DMS114 treated with DMSO at 0.1 percent for 48 hours (cell line): ENCODE measurements around the gene PTGS1.
"Not testable (repeated sequence)": the region's sequence is repeated elsewhere in the genome, so short reads cannot be mapped to it uniquely, and the experiment has no call there.

ENCODE experiments used
- DNase-seq: peaks from one replicate; lab custom pipeline; 2025; ENCODE audit not compliant: unreplicated experiment; lab: John Stamatoyannopoulos, UW

PTGS1 gene

DNA sequence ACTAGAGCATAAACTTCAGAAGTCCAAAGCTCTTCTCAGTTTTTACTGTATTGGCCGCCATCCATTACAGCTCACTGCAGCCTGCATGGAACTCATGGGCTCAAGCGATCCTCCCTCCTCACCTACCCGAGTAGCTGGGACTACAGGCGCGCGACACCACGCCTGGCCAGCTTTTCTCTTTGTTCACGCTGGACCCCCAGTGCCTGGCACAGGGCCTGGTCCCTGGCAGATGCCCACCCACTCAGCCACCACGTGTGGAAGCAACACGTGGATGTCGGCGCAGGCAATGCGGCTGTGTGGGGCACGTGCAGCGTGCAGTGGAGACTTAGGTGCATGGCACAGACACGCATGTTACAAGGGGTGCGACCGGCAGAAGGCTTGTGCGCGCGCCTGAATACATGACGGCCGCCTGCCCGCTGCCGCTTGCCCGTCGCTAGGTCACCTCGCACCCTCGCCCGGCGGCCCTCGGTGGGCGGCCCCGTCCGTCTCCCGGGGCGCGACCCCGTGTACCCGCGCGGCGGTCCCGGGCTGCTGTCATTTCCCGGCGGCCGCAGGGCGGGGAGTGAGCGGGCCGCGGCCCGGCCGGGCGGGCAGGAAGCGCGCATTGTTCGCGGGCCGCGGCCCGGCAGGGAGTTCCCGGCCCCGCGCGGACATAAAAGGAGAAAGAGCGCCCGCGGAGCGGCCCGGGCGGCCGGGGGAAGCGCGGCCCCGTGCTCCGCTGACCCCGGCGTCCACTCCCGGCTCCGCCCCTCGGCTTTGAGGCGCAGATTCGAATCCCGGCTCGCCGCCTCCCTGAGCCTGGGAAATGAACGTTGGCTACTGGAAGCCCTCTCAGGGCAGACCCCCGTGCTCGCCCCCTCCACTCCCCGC, 24.1 kb upstream of the PTGS1 start:
- DNase-seq, result no peak

DNA sequence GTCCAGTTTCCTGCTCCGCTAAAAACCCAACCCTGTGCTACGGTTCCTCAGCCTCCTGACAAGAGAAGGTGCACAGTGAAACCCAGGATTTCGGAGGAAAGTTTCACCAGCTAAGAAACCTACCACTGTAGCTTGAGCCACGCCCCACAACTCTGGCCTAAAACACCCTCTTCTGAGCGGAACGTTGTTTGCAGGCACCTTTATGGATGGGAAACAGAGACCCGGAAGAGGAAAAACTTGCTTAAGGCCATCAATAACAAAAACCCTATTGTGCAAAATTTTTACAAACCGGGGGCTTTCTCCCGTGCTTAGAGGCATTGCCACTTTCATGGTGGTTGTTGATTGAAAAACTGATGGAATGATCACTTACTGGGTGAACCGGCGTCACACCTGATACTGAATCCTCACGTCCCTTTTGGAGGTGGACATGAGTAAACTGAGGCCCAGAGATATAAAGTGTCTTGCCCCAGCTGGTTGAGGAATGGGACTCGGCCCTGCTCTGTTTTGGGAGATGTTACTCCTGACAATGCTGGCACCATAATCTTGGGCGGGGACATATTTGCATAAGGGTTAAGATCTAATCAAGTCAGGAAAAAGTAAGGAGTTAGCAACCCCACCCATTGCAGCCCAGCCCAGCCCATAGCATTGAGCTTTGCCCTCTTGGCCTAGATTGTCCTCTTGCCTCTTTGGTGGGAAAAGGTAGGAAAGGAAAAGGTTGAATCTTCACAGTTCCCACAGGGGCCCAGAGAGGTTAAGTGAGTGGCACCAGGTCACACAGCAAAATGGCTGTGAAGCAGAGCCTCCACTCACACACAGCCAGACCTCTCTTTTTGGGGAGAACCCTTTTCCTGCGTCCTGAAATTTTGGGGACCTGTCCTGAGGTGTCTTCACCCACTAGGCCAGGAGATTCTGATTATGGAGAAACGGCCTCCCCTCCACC, 23.2 kb upstream of the PTGS1 start:
- DNase-seq, result peak; percentile 16

DNA sequence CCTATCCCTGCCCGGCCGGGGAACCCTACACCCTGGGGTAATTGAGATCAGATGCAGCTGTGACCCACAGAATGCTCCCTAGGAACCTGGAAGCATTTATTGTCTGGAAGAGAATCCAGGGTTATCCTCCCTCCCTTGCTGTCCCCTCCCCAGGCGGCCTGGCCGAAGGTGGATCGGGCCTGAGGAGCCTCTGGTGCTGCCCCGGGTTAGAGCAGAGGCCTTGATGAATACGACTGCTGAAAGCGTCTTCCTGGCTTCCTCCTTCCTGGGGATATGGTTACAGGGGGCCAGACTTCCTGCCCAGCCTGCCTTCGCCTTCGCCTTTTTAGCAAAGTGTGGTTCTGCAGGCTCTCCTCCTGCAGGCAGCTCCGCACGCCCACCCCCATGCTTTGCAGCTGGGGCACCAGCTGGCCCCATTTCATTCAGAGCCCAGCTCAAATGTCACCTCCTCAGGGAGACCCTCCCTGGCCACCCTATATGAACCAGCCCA, 22.5 kb upstream of the PTGS1 start:
- no peak for DNase-seq

DNA sequence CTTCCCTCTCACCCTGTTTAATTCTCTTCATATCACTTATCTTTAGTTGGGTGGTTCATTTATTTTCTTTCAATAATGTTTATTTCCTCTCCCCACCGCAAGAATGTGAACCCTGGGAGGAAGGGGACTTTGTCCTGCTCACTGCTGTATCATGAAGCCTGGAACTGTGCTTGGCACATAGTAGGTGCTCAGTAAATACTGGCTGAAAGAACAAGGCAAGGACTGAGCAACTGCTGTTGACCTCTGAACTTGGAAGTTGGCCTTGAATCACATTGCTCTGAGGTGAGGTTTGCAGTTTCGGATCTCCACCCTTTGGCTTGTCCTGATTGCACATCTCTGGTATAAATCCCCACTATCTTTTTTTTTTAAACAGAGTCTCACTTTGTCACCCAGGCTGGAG, 22.0 kb upstream of the PTGS1 start:
- no peak for DNase-seq

DNA sequence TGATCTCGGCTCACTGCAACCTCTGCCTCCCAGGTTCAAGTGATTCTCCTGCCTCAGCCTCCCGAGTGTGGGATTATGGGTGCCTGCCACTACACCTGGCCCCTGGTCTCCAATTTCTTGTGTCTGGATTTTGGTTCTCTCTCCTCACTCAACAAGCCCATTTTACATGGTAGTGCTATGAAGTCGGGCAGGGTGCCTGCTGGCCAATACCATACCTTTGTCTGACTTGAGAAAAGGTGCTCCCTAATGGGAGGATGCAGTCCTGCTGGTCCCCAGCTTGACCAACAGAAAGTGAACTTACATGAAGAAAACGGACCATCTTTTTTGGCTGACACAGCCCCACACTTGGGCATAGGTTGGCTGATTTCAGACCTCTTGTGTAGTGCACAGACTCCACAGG, 21.6 kb upstream of the PTGS1 start:
- DNase-seq, result no peak

DNA sequence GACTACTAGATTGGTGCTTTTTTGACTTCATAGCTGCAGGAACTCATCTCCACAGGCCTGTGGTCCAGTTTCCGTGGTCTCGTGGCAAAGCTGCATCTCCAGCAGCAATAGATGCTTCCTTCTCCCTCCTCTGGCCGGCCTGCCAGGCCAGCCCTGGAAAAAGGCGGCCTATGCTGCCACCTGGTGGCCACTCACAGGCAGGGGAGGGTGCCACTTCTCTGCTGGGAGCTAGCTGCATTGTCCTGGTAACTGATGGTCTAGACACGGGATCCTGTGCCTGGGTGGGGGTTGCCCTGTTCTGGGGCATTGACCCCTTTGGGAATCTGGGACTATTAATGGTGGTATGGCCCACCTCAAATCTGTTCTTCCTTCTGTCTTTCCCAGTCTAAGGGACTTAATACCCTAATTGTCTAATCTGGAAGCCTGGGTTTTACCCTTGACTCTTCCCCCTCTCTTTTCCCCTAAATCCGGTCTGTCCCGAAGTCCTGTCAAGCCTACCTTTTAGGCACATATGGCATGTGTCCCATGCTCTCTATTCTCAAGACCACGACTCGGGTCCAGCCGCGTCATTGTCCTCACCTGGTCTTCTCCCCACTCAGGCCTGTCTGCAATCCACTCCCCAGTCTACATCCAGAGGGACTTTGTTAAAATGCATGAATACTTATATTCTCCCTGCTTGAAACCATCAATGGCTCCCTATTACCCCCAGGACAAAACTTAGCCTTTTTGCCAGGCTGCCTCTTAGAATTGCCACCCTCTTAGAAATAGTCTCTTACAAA, 20.1 kb upstream of the PTGS1 start:
- peak; percentile 57 for DNase-seq

DNA sequence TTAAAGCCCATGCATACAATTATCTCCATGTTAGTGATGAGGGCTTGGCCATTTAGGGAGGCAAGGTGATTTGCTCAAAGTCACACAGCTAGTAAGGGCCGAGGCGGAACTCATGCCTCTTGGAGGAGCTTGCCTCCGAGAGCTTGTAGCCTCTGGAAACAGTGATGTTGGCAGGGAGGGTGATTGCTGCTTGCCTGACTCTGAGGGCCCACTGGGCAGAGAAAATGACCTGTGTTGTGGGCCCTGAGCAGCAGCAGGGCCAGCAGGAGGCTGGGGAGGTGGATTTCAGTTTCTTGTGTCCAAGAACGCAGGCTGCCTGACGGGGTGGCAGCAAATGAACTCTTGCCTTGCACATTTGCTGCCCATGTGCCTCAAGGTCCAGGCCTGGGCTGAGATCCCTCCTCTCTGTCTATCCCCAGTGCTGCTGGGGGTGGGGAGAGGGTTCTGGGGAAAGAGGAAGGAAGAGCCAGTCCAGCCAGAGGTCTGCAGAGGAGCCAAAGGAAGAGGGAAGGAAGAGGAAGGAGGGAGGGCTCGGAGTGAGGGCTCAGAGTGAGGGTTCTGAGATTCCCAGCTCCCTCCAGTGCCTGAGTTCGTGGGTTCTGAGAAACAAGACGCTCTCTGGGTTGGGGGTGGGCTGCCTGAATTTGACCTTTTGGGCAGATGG, 16.2 kb upstream of the PTGS1 start:
- DNase-seq, result no peak

DNA sequence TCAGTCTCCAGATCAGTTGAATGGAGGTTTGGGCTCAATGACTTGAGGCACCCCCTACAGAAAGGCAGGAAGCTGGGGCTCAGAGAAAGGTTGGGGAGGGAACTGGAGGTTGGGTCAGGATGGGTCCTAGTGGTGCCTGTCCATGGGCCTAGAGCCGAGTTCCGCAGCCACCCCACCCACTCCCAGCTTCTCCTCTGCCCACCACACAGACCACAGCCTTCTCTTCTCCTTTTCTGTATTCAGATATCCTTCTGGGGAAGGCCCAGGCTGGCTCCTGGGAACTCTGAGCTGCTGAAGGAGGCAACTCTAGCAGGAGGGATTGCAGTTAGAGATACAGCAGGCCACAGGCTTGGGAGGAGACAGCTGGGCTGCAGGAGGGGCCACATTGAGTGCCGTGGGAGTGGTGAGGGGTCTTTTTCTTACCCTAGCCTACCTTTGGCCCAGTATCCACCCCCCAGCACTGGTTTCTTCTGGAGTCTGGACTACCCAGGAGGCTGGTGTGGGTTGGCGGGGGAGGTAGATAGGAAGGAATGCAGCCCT, 15.4 kb upstream of the PTGS1 start:
- no peak for DNase-seq

DNA sequence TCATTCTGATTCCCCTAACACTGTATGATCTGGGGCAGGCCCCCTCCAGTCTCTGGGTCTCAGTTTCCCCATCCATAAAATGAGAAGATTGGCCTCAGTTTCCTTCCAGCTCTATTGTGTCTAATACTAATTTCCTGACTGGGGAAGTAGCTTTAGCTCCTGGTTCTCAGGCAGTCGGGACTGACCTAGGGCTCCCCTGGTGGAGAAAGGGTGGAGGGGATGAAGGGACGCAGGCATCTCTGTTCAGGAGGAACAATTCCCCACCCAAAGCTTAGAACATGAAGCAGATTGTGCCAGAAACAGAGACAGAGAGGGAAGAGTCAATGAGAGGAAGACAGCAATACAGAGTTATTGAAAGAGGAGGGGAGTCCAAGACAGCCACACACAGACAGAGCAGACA, 14.2 kb upstream of the PTGS1 start:
- DNase-seq, result no peak

DNA sequence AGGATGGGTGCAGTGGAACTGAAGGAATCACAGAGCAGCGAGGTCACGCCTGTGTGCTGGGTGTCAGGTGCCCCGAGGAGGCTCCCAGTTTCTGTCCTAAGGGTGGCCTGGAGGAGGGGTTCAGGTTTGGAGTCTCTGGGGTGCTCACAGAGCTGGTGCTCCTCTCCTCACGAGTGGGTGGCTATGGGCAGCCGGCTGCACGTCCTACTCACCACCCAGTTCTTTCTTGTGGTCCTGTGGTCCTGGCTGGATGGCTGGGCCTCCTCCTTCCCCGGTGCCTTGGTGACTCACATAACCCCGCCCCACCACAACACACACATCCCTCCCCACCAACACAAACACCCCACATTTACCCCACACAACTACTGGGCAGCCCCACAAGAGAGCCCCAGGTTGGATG, 9.9 kb upstream of the PTGS1 start:
- no peak for DNase-seq

DNA sequence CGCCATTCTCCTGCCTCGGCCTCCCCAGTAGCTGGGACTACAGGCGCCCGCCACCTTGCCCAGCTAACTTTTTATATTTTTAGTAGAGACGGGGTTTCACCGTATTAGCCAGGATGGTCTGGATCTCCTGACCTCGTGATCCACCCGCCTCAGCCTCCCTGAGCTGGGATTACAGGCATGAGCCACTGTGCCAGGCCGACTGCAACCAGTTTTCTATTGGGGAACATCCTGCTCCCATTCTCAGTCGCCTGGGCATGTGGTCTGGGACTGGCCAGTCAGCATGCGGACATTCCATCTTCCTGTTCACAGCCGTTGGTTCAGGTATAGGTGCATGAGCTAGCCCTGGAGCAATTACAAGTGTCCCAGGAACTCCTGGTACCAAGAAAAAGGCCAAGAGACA, 7.7 kb upstream of the PTGS1 start:
- not testable (repeated sequence) for DNase-seq

DNA sequence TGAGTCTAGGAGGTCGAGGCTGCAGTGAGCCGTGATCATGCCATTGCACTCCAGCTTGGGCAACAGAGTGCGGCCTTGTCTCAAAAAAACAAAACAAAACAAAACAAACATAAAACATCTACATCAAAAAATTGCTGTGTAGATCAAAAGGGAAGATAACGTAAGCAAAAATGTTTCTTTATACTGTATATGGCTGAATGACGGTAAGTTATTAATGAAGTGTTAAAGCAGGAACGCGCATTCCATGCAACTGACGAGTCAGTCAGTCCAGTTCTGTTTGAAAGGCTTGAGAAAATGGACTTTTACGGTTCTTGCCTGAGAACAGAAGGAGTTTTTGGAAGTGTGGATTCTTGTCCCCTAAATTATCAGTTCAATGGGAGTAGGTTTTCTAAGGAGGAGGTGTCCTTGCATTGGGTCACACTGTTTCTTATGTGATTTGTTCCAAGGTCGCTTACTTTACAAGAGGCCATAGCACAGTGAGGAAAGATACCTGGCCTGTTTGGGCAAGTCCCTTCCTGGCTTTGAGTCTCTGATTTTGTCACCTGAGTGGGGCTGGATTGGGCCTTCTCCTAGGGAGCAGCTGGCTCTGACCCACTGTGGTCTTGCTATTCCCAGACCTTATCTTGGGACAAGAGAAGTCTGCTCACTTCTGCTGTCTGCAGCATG, 6.6 kb upstream of the PTGS1 start:
- DNase-seq, result no peak

DNA sequence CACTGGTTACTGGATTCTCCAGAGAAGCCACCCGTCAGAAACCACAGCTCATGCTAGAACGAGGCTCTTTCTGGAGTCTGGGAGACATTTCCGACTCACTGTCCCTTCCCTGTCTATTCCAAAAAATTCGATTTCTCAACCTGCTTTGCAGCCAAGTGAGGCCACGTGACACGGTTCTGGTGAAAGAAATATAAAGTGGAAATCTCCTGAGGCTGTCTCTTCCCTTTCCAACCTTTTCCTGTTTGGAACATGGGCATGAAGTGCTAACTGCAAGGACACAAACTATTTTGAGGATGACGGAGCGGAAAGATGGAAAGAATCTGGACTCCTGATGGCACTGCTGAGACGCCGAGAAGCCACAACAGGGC, 6.1 kb upstream of the PTGS1 start:
- no peak for DNase-seq

DNA sequence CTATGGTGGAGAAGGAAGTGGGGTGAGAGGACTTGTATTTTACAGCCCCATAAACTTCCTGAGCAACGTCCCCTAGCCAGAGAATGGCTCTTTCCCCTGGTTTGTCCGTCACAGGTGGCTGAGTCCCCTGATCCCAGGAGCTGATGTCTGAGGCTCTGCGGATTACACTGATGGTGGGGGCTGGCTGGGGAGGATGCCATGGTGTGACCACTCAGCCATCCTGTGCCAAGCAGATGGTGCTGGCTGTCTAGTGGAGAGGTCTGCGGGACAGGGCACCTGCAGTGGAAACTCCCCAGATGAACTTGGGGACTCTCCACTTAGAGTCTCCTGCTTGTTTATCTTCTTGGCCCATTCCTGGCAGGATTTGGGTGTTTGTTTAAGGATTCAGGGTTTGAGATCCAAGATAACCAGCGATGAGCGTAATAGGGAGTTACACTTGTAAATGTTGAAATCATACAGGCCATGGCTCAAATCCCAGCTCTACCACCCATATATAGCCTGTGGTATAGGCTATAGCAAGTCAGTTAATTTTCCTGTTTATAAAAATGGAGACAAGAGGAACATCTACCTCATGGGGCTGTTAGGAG, 4.7 kb upstream of the PTGS1 start:
- no peak for DNase-seq

DNA sequence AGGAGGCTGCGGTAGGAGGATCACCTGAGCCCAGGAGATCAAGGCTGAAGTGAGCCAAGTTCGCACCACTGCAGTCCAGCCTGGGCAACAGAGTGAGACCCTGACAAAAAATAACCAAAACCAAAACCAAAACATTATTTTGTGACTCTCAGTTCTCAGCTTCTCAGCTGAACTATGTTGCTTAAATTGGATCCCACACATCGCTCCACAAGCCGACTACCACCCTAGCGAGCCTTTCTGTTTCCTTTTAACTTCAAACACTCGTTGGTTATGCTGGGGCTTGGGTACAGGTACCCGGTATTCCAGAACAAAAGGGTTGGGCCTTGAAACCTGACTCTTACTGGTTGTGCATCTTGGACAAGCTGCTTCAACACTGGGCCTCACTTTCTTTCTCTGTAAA, 3.8 kb upstream of the PTGS1 start:
- DNase-seq, result no peak

DNA sequence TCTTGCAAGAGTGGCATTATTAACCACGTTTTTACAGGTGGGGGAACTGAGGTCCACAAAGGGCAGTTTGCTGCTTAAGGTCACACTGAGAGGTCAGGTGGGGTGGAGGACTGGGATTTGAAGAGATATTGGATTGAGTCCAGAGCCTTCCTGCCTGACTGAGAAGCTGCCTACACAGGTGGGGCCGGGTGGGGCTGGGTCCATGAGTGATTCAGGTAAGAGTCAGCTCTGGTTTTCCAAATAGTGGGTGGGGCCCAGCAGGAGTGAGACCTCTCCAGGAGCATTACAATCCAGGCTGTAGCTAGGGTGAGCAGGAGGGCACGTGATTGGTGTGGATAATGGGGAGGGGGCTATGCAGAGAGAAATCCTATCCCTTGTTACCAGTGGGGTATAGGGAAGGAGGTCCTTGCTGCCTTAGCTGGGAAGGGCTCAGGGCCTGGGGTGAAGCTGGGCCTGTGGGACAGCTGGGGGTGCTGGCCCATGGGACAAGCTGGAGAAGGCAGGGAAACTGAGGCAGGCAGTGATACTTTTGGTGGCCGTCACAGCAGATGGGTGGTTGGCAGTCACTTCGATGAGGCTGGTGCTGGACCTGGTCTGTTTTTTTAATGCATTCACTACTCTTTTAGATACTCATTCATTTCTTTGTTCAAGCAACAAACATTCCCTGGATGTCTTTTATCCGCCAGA, 2.9 kb upstream of the PTGS1 start:
- no peak for DNase-seq

DNA sequence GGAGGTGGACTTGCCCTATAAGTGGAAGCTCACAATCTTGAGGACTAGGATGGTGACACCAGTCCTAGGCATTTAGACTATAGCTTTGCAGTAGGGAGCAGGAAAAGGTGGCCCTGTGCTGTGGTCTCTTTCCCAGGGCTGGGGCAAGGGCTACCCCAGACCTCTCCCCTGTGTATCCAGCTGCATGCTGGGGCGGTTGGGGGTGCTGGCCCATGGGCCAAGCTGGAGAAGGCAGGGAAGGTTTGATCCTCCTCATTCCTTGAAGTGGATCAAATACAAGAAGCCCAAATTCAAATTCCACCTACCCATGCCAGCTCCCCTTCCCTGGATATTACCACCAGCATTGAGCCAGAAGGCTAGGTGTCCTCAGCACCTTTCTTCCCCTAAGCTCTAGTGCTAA, 2.2 kb upstream of the PTGS1 start:
- no peak for DNase-seq

DNA sequence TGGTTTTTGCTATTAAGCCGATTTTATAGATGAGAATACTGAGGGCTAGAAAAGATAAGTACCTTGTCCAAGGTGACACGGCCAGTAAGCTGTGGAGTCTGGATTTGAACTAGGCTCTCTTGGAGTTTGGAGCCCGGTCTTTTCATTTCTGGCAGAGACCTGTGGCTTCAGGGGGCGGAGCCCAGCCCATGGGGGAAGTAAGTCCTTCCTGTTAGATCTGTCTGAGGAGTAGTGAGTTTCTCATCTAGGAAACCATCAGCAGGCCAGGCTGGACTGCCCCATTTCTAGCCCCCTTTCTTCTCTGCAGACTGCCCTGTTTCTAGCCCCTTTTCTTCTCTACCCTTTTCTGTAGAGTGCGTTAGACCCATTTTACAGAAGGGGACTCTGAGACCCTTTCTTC, 521 bp upstream of the PTGS1 start:
- DNase-seq, result no peak

DNA sequence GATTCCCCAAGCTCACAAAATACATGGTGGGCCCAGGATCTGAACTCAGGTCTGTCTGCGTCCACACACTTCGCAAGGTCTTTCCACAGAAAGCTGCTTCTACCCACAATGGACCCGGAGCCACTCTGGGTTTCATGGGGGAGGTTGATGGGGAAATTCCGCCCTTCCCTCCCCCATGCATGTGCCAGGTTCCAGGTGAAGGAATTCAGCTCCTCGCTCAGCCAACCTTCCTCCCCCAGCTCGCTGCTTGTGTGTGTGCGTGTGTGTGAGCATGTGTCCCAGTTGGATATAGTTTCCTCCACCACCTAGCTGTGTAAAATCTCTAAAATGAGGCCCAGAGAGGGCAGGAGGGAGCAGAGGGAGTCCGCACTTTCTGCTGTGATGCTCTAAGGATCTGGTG, 1.0 kb downstream of the PTGS1 start:
- DNase-seq, result no peak
